ENCODE data around the gene SLC9A4. TPM values are rescaled to one million over a fixed set of nuclear protein-coding genes. Genes with fewer than 3 reads are reported as not detected.

SLC9A4 gene
- total and polyA plus RNA-seq, 9 of the 15 experiments (the other 6 are each of a cell fraction or from before 2014, with no cell fraction given) = 0.04 to 0.15 (median 0.04) TPM; not detected in 5

DNA sequence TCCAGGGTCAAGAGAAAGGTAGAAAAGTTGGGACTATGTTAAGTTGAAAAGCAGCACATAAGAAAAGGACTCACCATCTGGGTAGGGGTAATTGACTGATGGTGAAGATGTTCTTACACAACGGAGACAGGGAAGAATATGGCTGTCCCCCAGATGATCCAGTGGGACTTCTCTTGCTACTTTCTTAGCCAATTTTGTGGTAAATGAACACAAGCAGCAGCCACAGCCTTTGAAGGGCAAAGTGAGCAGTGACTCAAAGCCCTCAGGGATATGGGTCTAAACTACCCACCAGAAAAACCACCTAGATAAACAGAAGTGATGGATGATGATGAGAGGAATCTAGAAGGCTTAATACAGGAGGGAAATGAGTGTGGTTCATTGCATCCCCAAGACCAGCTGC lies 80.6 kb downstream of the SLC9A4 start (continued):
- TF ChIP-seq, protein P1, sequence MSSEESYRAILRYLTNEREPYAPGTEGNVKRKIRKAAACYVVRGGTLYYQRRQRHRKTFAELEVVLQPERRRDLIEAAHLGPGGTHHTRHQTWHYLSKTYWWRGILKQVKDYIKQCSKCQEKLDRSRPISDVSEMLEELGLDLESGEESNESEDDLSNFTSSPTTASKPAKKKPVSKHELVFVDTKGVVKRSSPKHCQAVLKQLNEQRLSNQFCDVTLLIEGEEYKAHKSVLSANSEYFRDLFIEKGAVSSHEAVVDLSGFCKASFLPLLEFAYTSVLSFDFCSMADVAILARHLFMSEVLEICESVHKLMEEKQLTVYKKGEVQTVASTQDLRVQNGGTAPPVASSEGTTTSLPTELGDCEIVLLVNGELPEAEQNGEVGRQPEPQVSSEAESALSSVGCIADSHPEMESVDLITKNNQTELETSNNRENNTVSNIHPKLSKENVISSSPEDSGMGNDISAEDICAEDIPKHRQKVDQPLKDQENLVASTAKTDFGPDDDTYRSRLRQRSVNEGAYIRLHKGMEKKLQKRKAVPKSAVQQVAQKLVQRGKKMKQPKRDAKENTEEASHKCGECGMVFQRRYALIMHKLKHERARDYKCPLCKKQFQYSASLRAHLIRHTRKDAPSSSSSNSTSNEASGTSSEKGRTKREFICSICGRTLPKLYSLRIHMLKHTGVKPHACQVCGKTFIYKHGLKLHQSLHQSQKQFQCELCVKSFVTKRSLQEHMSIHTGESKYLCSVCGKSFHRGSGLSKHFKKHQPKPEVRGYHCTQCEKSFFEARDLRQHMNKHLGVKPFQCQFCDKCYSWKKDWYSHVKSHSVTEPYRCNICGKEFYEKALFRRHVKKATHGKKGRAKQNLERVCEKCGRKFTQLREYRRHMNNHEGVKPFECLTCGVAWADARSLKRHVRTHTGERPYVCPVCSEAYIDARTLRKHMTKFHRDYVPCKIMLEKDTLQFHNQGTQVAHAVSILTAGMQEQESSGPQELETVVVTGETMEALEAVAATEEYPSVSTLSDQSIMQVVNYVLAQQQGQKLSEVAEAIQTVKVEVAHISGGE (CRISPR knock-in tag; IDR thresholded peaks at IDR 0.05) = no peak
- TF ChIP-seq, protein P2, sequence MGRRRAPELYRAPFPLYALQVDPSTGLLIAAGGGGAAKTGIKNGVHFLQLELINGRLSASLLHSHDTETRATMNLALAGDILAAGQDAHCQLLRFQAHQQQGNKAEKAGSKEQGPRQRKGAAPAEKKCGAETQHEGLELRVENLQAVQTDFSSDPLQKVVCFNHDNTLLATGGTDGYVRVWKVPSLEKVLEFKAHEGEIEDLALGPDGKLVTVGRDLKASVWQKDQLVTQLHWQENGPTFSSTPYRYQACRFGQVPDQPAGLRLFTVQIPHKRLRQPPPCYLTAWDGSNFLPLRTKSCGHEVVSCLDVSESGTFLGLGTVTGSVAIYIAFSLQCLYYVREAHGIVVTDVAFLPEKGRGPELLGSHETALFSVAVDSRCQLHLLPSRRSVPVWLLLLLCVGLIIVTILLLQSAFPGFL (CRISPR knock-in tag; IDR thresholded peaks at IDR 0.05) = no peak
- TF ChIP-seq ZNF311 (CRISPR knock-in tag; IDR thresholded peaks at IDR 0.05) = no peak
- TF ChIP-seq MXI1 (IDR thresholded peaks at IDR 0.05; ENCODE audit: low read depth, low read length) = no peak
- no peak for TF ChIP-seq BDP1 (IDR thresholded peaks at IDR 0.05; ENCODE audit: insufficient read depth, insufficient read length)
- no peak for TF ChIP-seq MYBL2 (IDR thresholded peaks at IDR 0.05; ENCODE audit: low read depth)
- TF ChIP-seq MYBL2 (CRISPR knock-in tag; IDR thresholded peaks at IDR 0.05; ENCODE audit: borderline replicate concordance) = no peak
- TF ChIP-seq SMARCA5 (IDR thresholded peaks at IDR 0.05) = no peak
- no peak for TF ChIP-seq FOXP1 (CRISPR knock-in tag; IDR thresholded peaks at IDR 0.05)
- no peak for TF ChIP-seq ZNF277 (CRISPR knock-in tag; IDR thresholded peaks at IDR 0.05; ENCODE audit: borderline replicate concordance)
- no peak for TF ChIP-seq MTF1 (CRISPR knock-in tag; IDR thresholded peaks at IDR 0.05; ENCODE audit: borderline replicate concordance)

Measured in K562 (cell line).